Astrocyte (in vitro differentiated cells and primary cell): ENCODE measurements around the gene KIAA1671.

Experiments
- CTCF ChIP-seq: IDR thresholded peaks from 2 replicates; pipeline ENCODE4 v1.5.1; 2011; ENCODE audit warnings: low read depth, mild to moderate bottlenecking, inconsistent platforms, low read length, moderate library complexity; ENCODE audit not compliant: insufficient read depth
- EZH2 ChIP-seq: IDR thresholded peaks from 2 replicates; pipeline ENCODE4 v1.6.1; 2012; ENCODE audit warnings: mild to moderate bottlenecking, low read length, inconsistent platforms; ENCODE audit not compliant: insufficient read depth

- no peak for TF ChIP-seq CTCF
- no peak for TF ChIP-seq EZH2
Measured at GRCh38 chr22:25182131-25183110, 229.9 kb downstream of the KIAA1671 start.
